Mammary epithelial cell (primary cell): ENCODE data around the gene LONP1.

Source experiments
- CTCF ChIP-seq, 2 donors: IDR thresholded peaks in 1 of 2; conservative IDR thresholded peaks in 1 of 2; 2 replicates each; pipeline ENCODE4 v1.5.1; 2011 to 2012; ENCODE audit warnings: inconsistent platforms in 2 of 2, low read length in 2 of 2, mild to moderate bottlenecking in 2 of 2, control low read depth in 1 of 2, low read depth in 1 of 2; ENCODE audit not compliant: insufficient read depth in 1 of 2; ENCODE audit errors: extremely low read depth in 1 of 2
- EZH2 ChIP-seq: IDR thresholded peaks from 2 replicates; pipeline ENCODE4 v1.6.1; 2012; ENCODE audit warnings: low read length, inconsistent platforms, borderline replicate concordance

GRCh38 chr19:5673752-5674151, 46.2 kb downstream of the LONP1 start:
- no peak for TF ChIP-seq CTCF (conservative IDR thresholded peaks at IDR 0.05 in 1 of 2, IDR thresholded peaks at IDR 0.05 in 1 of 2; ENCODE audit: extremely low read depth in 1 of 2, insufficient read depth in 1 of 2, low read depth in 1 of 2, low read length in 2 of 2)
- TF ChIP-seq EZH2, result no peak
